Neural progenitor cell (in vitro differentiated cells): ENCODE data around the gene FSTL4. TPM values are rescaled to one million over a fixed set of nuclear protein-coding genes. Genes with fewer than 3 reads are reported as not detected.

Experiments used
- DNase-seq: peaks from one replicate; pipeline ENCODE4 v3.0.0-alpha.2; 2016; ENCODE audit warnings: low spot score
- H2AFZ ChIP-seq: fragments of 200-600 bp; sonication (generic); replicated peaks from 2 replicates; pipeline ENCODE4 v1.6.1; 2016; ENCODE audit warnings: antibody characterized with exemption
- H3F3A ChIP-seq: fragments of 200-600 bp; sonication (generic); 2 replicates; pipeline ENCODE4 v1.6.1; 2016; ENCODE audit warnings: antibody characterized with exemption, low read depth
- H3K27ac ChIP-seq: fragments of 200-600 bp; sonication (generic); 2 replicates; pipeline ENCODE4 v1.5.1; 2016; ENCODE audit warnings: mild to moderate bottlenecking
- H3K27me3 ChIP-seq: fragments of 200-600 bp; sonication (generic); 2 replicates; pipeline ENCODE4 v1.6.1; 2016; ENCODE audit warnings: mild to moderate bottlenecking, moderate library complexity
- H3K36me3 ChIP-seq: fragments of 200-600 bp; sonication (generic); 2 replicates; pipeline ENCODE4 v1.5.1; 2016
- H3K4me1 ChIP-seq: fragments of 200-600 bp; sonication (generic); 2 replicates; pipeline ENCODE4 v1.6.1; 2016; ENCODE audit warnings: mixed run types
- H3K4me2 ChIP-seq: fragments of 200-600 bp; sonication (generic); 2 replicates; pipeline ENCODE4 v1.6.1; 2016
- H3K4me3 ChIP-seq: fragments of 200-600 bp; sonication (generic); 2 replicates; pipeline ENCODE4 v1.5.1; 2016
- H3K79me2 ChIP-seq: fragments of 200-600 bp; sonication (generic); 2 replicates; pipeline ENCODE4 v1.6.1; 2016; ENCODE audit warnings: low read depth
- H3K9ac ChIP-seq: fragments of 200-600 bp; sonication (generic); 2 replicates; pipeline ENCODE4 v1.6.1; 2016
- H3K9me3 ChIP-seq: fragments of 200-600 bp; sonication (generic); 2 replicates; pipeline ENCODE4 v1.5.1; 2016; ENCODE audit warnings: low read depth
- H4K20me1 ChIP-seq: fragments of 200-600 bp; sonication (generic); 2 replicates; pipeline ENCODE4 v1.6.1; 2016; ENCODE audit warnings: low read depth
- H3K27ac Mint-ChIP-seq: 3 replicates; pipeline ENCODE4 v1.8.0; 2021; ENCODE audit warnings: mixed read lengths
- H3K27me3 Mint-ChIP-seq: 2 replicates; pipeline ENCODE4 v1.8.0; 2022; ENCODE audit warnings: low read depth, mild to moderate bottlenecking, inconsistent platforms, moderate library complexity, mixed read lengths; ENCODE audit not compliant: insufficient read depth
- H3K36me3 Mint-ChIP-seq: 3 replicates; pipeline ENCODE4 v1.8.0; 2021; ENCODE audit warnings: mixed read lengths
- H3K4me1 Mint-ChIP-seq: 3 replicates; pipeline ENCODE4 v1.8.0; 2021; ENCODE audit warnings: mixed read lengths
- H3K4me3 Mint-ChIP-seq: 3 replicates; pipeline ENCODE4 v1.8.0; 2021; ENCODE audit warnings: mild to moderate bottlenecking, moderate library complexity, mixed read lengths
- H3K9me3 Mint-ChIP-seq: 3 replicates; pipeline ENCODE4 v1.8.0; 2020; ENCODE audit warnings: mixed read lengths
- EZH2 ChIP-seq: fragments of 200-600 bp; sonication (generic); IDR thresholded peaks from 2 replicates; pipeline ENCODE4 v1.6.1; 2017; ENCODE audit warnings: antibody characterized with exemption, mild to moderate bottlenecking, moderate library complexity
- EZH2phosphoT487 ChIP-seq: fragments of 200-600 bp; sonication (generic); IDR thresholded peaks from 2 replicates; pipeline ENCODE4 v1.6.1; 2017; ENCODE audit warnings: antibody characterized with exemption
- total RNA-seq: library from RNA; depleted of rRNA; stranded (reverse); fragments of >200 nt; gene quantifications from 2 replicates; pipeline ENCODE4 v1.2.3, GENCODE V29; 2015; ENCODE audit warnings: low replicate concordance
- TF ChIP-seq, protein P1 (sequence below): fragments of 200-600 bp; sonication (generic); IDR thresholded peaks from 2 replicates; pipeline ENCODE4 v1.5.1; 2017; ENCODE audit warnings: antibody characterized with exemption, mild to moderate bottlenecking

The FSTL4 gene
- total RNA-seq, 1 donor from 2014 or later = 0.95 TPM

DNA sequence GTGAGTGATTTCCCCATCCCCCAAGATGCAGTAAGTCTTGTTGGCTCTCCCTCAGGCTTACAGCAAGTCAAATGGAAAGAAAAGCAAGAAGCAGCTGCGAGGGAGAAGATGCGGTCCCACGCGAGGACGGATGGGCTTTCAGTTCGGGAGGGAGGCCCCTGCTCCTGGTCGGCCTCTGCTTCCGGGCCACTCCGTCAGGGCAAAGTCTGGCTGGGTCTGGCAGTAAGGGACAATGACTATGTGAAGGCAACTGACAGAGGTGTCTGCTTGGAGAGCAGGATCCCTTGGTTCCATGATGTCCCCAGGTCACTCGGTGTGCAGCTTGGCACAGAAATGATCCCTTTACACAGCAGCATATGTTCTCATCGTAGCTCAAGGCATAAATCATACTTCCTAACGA, 413.8 kb downstream of the FSTL4 start:
- Mint-ChIP-seq H3K4me3 (no peak overlapping the region), H3K9me3 (no peaks in the 10 kb centered on the region)

DNA sequence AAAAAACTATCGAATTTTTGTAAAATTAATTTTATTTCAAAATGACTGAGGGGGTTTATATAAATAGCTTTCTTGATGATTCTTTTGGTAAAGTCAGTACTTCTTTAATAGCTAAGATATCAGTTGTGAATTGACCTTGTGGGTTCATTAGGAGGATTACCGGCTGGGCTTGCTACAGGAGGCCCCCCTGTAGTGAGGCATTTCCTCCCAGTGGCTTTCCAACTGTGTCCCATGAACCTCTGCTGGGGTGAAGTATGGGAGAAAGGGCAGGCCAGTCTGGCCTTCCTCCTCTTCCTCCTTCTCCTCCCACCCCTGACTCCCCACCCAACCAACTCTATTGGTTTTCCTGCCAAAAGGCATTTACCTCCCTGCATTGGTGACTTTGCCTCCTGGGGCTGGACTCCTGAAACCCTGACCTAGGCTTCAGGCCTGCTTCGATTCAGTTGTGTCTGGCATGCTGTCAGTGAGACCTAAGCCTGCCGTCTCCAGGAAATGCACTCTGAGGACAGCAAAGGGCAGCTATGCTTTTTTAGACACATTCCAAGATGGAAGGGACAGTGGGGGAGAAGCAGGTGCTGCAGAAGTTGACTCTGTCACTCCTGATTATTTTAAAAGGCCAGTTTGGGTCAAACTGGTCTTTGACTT, 415.8 kb downstream of the FSTL4 start:
- no peak overlapping the region for H3K27ac Mint-ChIP-seq
- no peak overlapping the region for H3K4me3 Mint-ChIP-seq
- no peak for DNase-seq
- no peaks in the 10 kb centered on the region for H3K27me3 ChIP-seq
- H4K20me1 ChIP-seq = no peaks in the 10 kb centered on the region
- H3K4me3 ChIP-seq = no peak overlapping the region
- H3K36me3 Mint-ChIP-seq = no peaks in the 10 kb centered on the region
- H3K79me2 ChIP-seq = no peaks in the 10 kb centered on the region
- H3K36me3 ChIP-seq = no peaks in the 10 kb centered on the region
- peaks cover 7% of the 10 kb centered on the region for H3K4me1 Mint-ChIP-seq
- no peaks in the 10 kb centered on the region for H3F3A ChIP-seq
- H3K9me3 ChIP-seq = no peaks in the 10 kb centered on the region
- no peak overlapping the region for H3K9ac ChIP-seq
- no peak for TF ChIP-seq EZH2
- TF ChIP-seq EZH2phosphoT487 = no peak
- TF ChIP-seq, protein P1, sequence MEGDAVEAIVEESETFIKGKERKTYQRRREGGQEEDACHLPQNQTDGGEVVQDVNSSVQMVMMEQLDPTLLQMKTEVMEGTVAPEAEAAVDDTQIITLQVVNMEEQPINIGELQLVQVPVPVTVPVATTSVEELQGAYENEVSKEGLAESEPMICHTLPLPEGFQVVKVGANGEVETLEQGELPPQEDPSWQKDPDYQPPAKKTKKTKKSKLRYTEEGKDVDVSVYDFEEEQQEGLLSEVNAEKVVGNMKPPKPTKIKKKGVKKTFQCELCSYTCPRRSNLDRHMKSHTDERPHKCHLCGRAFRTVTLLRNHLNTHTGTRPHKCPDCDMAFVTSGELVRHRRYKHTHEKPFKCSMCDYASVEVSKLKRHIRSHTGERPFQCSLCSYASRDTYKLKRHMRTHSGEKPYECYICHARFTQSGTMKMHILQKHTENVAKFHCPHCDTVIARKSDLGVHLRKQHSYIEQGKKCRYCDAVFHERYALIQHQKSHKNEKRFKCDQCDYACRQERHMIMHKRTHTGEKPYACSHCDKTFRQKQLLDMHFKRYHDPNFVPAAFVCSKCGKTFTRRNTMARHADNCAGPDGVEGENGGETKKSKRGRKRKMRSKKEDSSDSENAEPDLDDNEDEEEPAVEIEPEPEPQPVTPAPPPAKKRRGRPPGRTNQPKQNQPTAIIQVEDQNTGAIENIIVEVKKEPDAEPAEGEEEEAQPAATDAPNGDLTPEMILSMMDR = no peak
- peaks cover 8% of the 10 kb centered on the region for H3K27me3 Mint-ChIP-seq
- H3K9me3 Mint-ChIP-seq = no peaks in the 10 kb centered on the region
- H3K4me2 ChIP-seq = no peak overlapping the region
- no peaks in the 10 kb centered on the region for H3K4me1 ChIP-seq
- no peak overlapping the region for H2AFZ ChIP-seq
- no peak overlapping the region for H3K27ac ChIP-seq

More for the DNA sequence above, 413.8 kb downstream of the FSTL4 start:
- Histone ChIP-seq H3K9me3 (no peaks in the 10 kb centered on the region), H3K79me2 (no peaks in the 10 kb centered on the region), H3K27me3 (no peaks in the 10 kb centered on the region), H3K4me2 (no peak overlapping the region), H3F3A (no peaks in the 10 kb centered on the region), H3K36me3 (no peaks in the 10 kb centered on the region), H3K4me3 (no peak overlapping the region), H2AFZ (no peak overlapping the region), H4K20me1 (no peaks in the 10 kb centered on the region), H3K4me1 (no peaks in the 10 kb centered on the region), H3K27ac (no peak overlapping the region), H3K9ac (no peak overlapping the region)
- DNase-seq = no peak
- TF ChIP-seq, protein P1 = no peak
- no peak for TF ChIP-seq EZH2phosphoT487
- no peak for TF ChIP-seq EZH2
- H3K4me1 Mint-ChIP-seq = peaks cover 4% of the 10 kb centered on the region
- no peak overlapping the region for H3K27ac Mint-ChIP-seq
- no peaks in the 10 kb centered on the region for H3K36me3 Mint-ChIP-seq
- H3K27me3 Mint-ChIP-seq = peaks cover 9% of the 10 kb centered on the region

DNA sequence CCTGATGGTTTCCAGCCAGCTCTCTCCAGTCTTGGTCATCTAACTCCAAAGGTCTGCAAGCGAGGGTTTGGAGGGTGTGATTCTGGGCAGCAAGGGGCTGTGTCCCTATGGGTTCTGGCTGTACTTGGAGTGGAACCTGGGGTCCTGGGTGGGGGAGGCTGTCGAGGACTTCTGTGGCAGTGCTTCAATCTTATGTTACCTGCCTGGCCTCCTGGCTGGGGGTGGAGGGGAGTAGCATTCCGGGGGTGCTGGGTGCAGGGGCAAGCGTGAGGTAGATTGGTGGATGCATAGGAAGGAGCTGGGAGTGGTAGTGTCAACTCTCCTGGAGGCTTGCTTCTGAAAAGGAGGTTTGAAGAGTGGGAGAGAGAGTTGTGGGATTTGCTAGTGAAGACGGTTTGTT, 417.1 kb downstream of the FSTL4 start:
- Mint-ChIP-seq H3K27me3 (peaks cover 8% of the 10 kb centered on the region), H3K4me1 (peaks cover 7% of the 10 kb centered on the region), H3K9me3 (no peaks in the 10 kb centered on the region), H3K27ac (no peak overlapping the region), H3K36me3 (no peaks in the 10 kb centered on the region), H3K4me3 (no peak overlapping the region)
- H3K9me3 ChIP-seq = no peaks in the 10 kb centered on the region
- H3K4me3 ChIP-seq = no peak overlapping the region
- H3K79me2 ChIP-seq = no peaks in the 10 kb centered on the region
- no peaks in the 10 kb centered on the region for H3K27me3 ChIP-seq
- H3F3A ChIP-seq = no peaks in the 10 kb centered on the region
- TF ChIP-seq EZH2phosphoT487 (no peak), EZH2 (no peak)
- TF ChIP-seq, protein P1 = no peak
- DNase-seq = no peak
- no peak overlapping the region for H3K27ac ChIP-seq
- no peak overlapping the region for H3K4me2 ChIP-seq
- H3K9ac ChIP-seq = no peak overlapping the region
- H4K20me1 ChIP-seq = no peaks in the 10 kb centered on the region
- no peaks in the 10 kb centered on the region for H3K4me1 ChIP-seq
- no peak overlapping the region for H2AFZ ChIP-seq
- H3K36me3 ChIP-seq = no peaks in the 10 kb centered on the region
